GM19328 (cell line): ENCODE measurements around the gene PRM2.

Experiments used
- ATAC-seq: cut with Tn5 transposase; IDR thresholded peaks from one replicate; pipeline ENCODE4 v1.9.1; 2021; ENCODE audit warnings: mild to moderate bottlenecking, moderate library complexity; ENCODE audit not compliant: unreplicated experiment

The PRM2 gene

DNA sequence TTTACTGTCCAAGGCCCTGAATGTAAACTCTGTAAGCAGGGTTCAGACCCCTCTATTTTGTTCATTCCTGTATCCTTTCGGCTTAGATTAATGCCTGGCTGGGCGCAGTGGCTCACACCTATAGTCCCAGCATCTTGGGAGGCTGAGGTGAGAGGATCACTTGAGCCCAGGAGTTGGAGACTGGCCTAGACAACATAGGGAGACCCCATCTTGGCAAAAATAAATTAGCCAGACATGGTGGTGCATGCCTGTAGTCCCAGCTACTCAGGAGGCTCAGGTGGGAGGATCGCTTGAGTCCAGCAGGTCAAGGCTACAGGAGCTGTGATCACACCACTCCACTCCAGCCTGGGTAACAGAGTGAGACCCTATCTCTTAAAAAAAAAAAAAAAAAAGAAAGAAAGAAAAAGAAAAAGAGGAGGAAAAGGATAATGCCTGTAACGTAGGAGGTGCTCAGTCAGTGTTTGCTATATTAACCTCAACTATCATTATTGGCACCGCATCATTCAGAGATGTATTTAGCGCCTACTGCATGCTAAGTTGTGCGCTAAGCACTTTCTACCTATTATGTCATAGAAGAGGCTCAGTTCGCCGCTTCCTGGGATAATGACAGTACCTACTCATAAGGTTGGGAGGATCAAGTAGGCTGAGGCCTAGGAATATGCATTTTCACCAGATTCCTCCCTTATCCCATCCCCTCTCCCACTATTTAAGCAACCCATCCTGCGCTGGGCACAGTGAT lies 25.3 kb downstream of the PRM2 start:
- no peak for ATAC-seq

DNA sequence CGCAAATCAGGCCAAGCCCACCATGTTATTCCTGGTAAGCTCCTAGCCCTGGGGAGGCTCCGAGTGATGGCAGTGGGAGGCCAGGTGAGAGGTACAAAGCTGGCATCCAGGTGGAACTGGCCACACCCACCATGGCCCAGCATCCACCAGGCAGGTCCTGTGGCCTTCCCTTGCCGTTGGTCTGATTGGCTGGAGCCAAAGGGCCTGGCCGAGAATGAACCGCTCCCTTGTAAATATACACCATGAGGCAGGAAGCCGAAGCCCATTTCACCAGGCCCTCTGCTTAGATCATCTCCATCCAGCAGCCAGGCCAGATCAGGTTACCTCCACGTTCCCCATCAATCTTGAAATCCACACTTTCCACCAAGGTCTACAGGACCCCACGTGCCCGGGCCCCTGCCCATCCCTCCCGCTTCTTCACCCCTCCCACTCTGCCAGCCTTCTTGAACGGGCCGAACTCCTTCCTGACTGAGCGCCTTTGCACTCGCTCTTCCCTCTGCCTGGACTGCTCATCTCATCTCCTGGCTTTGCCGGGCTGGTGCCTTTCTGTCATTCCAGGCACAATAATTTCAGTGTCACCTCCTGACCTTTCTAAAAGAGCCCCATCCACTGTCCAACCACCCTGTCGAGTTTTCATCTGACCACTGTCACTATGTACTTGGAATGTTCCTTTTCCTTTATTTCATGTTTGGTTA lies 26.0 kb downstream of the PRM2 start:
- no peak for ATAC-seq

- ATAC-seq, result no peak
These were observed 26.8 kb downstream of the PRM2 start for GRCh38 chr16:11249233-11250061.

DNA sequence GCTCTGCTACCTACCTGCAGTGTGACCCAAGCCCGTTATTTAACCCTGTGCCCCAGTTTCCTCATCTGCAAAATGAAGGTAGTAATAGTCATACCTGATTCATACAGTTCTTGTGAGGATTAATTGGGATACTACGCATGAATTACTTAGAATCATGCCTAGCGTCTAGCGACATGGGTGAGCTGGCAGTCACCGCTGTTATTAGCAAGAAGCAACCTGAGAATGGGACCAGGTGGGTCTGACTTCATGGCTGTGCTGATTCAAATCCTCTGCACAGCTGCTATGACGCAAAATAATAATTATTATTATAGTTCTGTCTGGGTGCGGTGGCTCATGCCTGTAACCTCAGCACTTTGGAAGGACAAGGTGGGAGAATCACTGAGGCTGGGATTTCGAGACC lies 28.1 kb downstream of the PRM2 start:
- no peak for ATAC-seq

DNA sequence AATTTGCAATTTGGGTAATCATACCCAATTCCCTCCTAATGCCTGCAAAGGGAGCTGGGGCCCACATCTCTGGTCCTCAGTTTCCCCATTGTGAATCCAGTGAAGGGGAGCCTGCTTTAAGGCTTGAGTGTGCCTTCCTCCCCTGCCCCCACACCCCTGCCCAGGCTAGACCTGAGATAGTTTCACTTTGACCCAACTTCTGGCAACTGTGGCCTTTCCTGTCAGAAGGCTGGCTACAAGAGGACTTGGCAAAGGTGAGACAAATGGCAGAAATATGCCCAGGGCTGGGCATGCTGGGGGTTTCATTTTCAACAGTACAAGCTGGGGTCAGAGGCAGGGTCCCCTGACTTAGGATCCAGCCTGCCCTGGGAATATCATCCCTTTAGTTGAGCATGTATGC lies 30.3 kb downstream of the PRM2 start:
- no peak for ATAC-seq

DNA sequence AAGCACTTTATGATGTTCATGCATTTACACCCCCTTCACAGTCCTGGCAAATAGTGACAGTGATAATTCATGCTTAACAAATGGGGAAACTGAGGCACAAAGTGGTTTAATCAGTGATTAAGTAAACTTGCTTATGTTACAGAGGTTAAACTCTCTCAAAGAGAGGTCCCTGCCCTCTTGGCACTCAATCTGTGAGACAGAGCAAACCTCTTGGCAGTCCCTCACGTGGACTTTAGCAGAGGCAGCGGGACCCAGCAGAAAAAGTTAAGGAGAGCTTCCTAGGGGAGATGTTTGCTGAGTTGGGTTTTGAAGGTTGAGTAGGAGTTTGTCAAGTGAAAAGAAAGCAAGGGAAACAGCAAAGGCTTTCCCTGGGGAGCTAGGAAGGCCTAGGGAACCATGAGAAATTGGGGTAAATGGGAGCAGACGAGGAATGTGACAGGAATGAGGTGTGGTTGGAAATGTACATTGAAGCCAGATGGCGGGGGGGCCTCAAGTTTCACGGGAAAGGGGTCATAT lies 31.0 kb downstream of the PRM2 start:
- no peak for ATAC-seq

DNA sequence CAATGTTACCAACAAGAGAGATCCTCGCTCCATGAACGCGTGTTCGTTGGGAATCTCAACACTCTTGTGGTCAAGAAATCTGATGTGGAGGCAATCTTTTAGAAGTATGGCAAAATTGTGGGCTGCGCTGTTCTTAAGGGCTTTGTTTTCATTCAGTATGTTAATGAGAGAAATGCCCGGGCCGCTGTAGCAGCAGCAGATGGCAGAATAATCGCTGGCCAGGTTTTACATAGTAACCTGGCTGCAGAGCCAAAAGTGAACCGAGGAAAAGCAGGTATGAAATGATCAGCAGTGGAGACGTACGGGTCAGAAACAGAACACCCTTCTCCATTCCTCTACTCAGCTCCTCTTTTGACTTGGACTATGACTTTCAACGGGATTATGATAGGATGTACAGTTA lies 33.6 kb downstream of the PRM2 start:
- no peak for ATAC-seq

GRCh38 chr16:11241480-11242204 lies 34.6 kb downstream of the PRM2 start:
- no peak for ATAC-seq

- ATAC-seq, result no peak
These were observed 35.4 kb downstream of the PRM2 start for GRCh38 chr16:11240636-11241473.

GRCh38 chr16:11239644-11240632 lies 36.3 kb downstream of the PRM2 start:
- no peak for ATAC-seq

DNA sequence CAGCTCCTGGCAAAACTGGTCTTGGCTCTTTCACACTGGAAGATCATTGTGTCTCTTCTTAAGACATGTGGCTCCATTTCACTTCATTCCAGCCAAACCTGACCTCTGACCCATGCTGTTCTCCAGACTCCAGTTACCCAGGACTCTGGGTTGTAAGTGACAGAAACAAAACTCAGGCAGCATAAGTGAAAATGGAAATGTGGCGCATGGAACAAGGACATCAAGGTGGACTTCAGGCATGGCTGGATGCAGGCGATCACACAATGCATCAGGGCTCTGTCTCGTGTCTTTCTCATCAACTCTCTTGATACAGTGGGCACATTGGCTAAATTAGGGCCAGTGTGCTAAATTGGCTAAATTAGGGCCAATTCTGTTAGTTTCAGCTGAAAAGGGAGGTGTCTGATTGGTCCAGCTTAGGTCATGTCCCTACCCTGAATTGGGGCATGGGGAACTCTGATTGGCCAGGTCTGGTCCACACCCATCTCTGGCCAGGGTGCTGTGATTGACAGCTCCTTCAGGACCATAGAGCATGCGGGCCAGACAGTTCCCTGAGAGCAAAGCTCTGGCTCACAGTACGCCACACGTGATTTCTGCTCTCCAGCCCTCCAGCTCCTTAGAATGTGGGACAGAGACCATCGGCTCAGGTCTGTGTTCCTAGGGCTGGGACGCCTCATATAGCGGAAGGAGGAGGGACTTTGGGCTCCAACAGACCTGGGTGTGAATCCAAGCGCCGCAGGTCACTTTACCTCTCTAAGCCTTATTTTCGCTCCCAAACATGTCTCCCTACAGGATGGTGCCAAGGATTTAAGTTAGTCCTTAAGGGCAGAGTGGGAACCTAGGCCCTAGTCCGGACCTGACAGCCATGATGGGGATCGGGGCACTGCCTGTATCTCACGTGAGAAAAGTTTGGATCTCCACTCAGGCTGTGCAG lies 37.7 kb downstream of the PRM2 start:
- ATAC-seq, result no peak

DNA sequence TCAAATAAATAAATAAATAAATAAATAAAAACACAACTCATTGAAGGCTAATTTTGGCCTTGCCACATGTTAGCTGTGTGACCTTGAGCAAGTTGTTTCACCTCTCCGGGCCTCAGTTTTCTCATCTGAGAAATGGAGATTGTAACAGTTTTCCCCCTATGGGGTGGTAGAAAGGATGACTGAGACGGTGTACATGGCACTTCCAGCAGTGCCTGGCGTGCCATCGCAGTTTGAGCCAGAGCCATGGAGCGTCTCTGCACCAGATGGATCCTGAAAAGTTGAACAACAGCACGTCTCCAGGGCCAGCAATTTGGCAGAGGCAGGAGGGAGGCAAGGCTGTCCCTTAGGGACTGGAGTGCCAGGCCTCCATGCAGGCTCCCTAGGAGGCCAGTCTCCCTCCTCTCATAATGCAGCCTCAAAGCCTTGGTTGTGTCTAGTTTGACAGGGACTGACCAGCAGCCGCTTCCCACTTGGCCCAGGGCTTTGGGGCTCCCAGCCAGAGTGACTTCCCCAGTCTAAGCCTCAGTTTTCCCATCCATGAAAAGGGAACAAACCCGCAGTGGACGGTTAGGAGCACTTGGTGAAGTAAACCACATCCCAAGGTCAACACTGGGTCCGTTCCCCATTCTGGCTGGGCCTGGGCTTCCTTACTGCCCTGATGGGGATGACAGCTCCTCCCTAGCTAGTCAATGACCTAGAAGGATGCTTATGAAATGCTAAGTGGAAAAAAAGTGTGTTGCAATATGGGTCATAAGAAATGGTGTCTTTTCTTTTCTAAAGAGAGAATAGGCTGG lies 39.6 kb downstream of the PRM2 start:
- ATAC-seq, result no peak

DNA sequence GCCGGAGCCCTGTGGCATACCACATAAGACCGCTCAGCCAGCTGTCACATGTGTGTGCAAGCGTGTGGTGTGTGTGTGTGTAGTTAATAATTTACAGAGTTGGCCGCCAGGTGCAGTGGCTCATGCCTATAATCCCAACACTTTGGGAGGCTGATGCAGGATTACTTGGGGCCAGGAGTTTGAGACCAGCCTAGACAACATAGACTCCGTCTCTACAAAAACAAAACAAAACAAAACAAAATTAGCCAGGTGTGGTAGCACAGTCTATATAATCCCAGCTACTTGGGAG lies 40.6 kb downstream of the PRM2 start:
- no peak for ATAC-seq

DNA sequence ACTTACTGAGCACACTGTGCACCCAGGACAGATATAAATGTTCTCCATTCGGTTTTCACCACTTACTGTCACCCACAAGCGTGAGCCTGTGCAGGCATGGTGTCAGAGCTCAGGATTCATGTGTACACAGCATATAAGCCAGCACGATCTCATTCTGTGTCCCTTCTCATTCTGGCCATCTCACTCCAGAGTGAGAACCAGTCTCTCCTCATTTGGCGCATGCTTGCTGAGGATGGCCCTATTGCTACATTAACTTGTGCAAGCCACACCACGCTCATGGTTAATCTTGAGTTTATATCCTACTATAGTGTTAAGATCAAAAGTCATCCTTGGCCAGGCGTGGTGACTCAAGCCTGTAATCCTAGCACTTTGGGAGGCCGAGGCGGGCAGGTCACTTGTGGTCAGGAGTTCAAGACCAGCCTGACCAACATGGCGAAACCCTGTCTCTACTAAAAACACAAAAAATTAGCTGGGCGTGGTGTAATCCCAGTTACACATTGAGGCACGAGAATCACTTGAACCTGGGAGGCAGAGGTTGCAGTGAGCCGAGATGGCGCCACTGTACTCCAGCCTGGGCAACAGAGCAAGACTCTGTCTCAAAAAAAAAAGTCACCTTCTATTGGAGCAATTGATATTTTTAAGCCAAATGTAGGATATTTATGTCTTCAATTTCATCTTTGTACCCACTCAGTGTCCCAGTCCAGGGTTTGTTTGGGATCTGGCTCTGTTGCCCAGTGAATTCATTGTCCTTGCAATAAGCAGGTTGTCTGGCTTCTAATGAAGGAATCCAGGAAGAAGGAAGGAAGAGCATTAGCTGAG lies 41.2 kb downstream of the PRM2 start:
- ATAC-seq, result no peak

DNA sequence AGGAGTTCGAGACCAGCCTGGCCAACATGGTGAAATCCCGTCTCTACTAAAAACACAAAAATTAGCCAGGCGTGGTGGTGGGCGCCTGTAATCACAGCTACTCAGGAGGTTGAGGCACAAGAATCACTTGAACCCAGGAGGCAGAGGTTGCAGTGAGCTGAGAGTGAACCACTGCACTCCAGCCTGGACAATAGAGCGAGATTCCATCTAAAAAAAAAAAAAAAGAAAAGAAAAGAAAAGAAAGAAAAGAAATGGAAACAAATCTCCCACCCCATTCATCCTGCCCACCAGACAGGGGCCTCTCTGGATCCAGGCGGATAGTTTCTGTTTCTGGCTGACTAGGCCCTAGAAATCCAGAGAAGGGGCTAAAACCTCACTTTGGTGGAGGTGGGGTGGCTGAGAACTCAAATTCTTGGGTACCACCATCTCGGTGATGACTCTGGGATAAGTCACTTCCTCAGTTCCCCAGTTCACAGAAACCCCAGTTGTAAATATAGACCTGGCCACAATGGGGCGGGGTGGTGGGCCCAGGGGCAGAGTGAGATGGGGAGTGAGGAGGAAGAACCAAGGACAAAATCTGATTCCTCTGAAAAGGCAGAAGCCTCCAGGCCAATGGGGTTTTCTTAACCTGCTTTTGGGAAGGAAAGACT lies 42.4 kb downstream of the PRM2 start:
- ATAC-seq, result no peak
